ENCODE data around the gene EPN2.
"Not testable (repeated sequence)": the region's sequence is repeated elsewhere in the genome, so short reads cannot be mapped to it uniquely, and the experiment has no call there.

GRCh38 chr17:19188870-19189708 lies 48.1 kb upstream of the EPN2 start:
- not testable (repeated sequence) for TF ChIP-seq CTCF (IDR thresholded peaks at IDR 0.05; ENCODE audit: insufficient read depth, low read length, poor library complexity, severe bottlenecking); EZH2phosphoT487 (conservative IDR thresholded peaks at IDR 0.05; ENCODE audit: low read length)

Data from SU-DHL-6 (cell line).